GM18498 (cell line): ENCODE data around the gene NKX1-2.
A peak's percentile ranks its signal among the peaks of the same experiment; 100 is the strongest.
"Not testable (repeated sequence)": the region's sequence is repeated elsewhere in the genome, so short reads cannot be mapped to it uniquely, and the experiment has no call there.

ENCODE experiments used
- ATAC-seq: cut with Tn5 transposase; IDR thresholded peaks from one replicate; pipeline ENCODE4 v1.9.1; 2021; ENCODE audit warnings: mild to moderate bottlenecking, moderate library complexity; ENCODE audit not compliant: unreplicated experiment

The NKX1-2 gene

GRCh38 chr10:124453960-124454610, 4.2 kb upstream of the NKX1-2 start:
- ATAC-seq, result no peak

GRCh38 chr10:124451276-124451675, 1.4 kb upstream of the NKX1-2 start:
- ATAC-seq, result no peak

GRCh38 chr10:124450783-124451057, 885 bp upstream of the NKX1-2 start:
- no peak for ATAC-seq

GRCh38 chr10:124449170-124450011, 444 bp downstream of the NKX1-2 start:
- no peak for ATAC-seq

- no peak for ATAC-seq
These were observed 1.1 kb downstream of the NKX1-2 start for GRCh38 chr10:124448696-124449169.

- ATAC-seq, result no peak
These were observed 1.9 kb downstream of the NKX1-2 start for GRCh38 chr10:124447751-124448466.

GRCh38 chr10:124446830-124447750, 2.7 kb downstream of the NKX1-2 start:
- no peak for ATAC-seq

- ATAC-seq, result not testable (repeated sequence)
These were observed 8.1 kb downstream of the NKX1-2 start for GRCh38 chr10:124441694-124442093.

GRCh38 chr10:124436191-124436638, 13.6 kb downstream of the NKX1-2 start:
- peak; percentile 81 for ATAC-seq

GRCh38 chr10:124435683-124436082, 14.2 kb downstream of the NKX1-2 start:
- not testable (repeated sequence) for ATAC-seq

- no peak for ATAC-seq
These were observed 16.4 kb downstream of the NKX1-2 start for GRCh38 chr10:124433461-124433860.

GRCh38 chr10:124430077-124430476, 19.8 kb downstream of the NKX1-2 start:
- ATAC-seq, result no peak

- no peak for ATAC-seq
These were observed 20.3 kb downstream of the NKX1-2 start for GRCh38 chr10:124429576-124429975.

- ATAC-seq, result no peak
These were observed 21.5 kb downstream of the NKX1-2 start for GRCh38 chr10:124428207-124428777.

- ATAC-seq, result no peak
These were observed 24.4 kb downstream of the NKX1-2 start for GRCh38 chr10:124425227-124425962.

GRCh38 chr10:124423813-124424212, 26.0 kb downstream of the NKX1-2 start:
- no peak for ATAC-seq

- ATAC-seq, result no peak
These were observed 27.1 kb downstream of the NKX1-2 start for GRCh38 chr10:124422742-124423141.

- no peak for ATAC-seq
These were observed 29.6 kb downstream of the NKX1-2 start for GRCh38 chr10:124420254-124420653.

GRCh38 chr10:124419635-124420034, 30.2 kb downstream of the NKX1-2 start:
- ATAC-seq, result no peak
